Stimulated activated effector memory CD8-positive, alpha-beta T cell treated with anti-CD3 and anti-CD28 coated beads, Interleukin-12 subunit alpha, Interleukin-12 subunit beta, amount 100 ng/mL, for 72 hours (primary cell): ENCODE data around the gene WDR38.
"Not testable (repeated sequence)": the region's sequence is repeated elsewhere in the genome, so short reads cannot be mapped to it uniquely, and the experiment has no call there.

Source experiments
- ATAC-seq: fragments of 150-1000 bp; cut with Tn5 transposase; 2 replicates; pipeline ENCODE4 v1.10.0; 2021
- DNase-seq, 2 donors: peaks; one replicate each; pipeline ENCODE4 v3.0.0; 2021 to 2022; ENCODE audit warnings: low spot score in 2 of 2
- H3K27ac Mint-ChIP-seq: one replicate; pipeline ENCODE4 v1.8.0; 2022; ENCODE audit warnings: mild to moderate bottlenecking, mixed read lengths
- H3K36me3 Mint-ChIP-seq: one replicate; pipeline ENCODE4 v1.8.0; 2022; ENCODE audit warnings: mild to moderate bottlenecking, mixed read lengths
- H3K4me1 Mint-ChIP-seq: one replicate; pipeline ENCODE4 v1.8.0; 2022; ENCODE audit warnings: mixed read lengths
- H3K4me3 Mint-ChIP-seq: one replicate; pipeline ENCODE4 v1.8.0; 2022; ENCODE audit warnings: mild to moderate bottlenecking, mixed read lengths
- H3K9me3 Mint-ChIP-seq: one replicate; pipeline ENCODE4 v1.8.0; 2022; ENCODE audit warnings: mixed read lengths

The WDR38 gene

DNA sequence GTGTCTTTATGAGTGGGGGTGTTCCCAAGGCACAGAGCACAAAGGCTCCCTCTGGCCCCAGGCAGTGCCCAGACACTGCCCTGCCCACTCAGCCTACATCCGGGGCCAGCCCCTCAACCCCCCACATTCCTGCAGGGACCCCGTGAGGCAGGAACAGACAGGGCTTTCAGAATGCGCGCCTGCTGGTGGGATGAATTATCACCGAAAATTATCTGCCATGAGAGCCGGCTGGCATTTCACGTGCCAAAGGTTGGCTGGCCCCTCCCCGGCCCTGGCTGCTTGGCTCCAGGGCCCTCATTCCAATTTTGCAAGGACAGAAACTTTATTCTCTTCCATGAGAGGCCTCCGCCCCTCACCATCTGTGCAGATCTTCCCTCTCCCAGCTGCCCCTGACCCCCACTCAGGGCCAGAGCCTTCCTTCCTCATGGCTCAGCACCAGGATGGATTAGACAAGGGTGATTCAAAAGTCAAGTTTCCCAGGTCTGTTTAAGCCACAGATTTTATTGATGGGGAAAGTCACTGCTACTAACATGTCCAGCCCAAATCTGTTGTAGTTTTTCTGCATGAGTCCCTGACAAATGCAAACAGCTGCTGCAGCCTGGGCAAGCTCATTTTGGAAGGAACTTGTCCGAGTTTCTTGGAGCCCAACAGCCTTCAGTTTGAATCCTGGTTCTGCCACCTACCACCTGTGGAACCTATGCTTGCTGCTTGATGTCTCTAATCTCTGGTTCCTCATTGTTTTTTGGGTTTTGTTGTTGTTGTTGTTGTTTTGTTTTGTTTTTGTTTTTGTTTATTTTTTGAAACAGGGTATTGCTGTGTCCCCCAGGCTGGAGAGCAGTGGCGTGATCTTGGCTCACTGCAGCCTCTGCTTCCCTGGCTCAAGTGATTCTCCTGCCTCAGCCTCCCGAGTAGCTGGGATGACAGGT is 32.3 kb upstream of the WDR38 start:
- peaks cover 7% of the 10 kb centered on the region for H3K4me1 Mint-ChIP-seq
- no peaks in the 10 kb centered on the region for H3K36me3 Mint-ChIP-seq
- DNase-seq: no peak
- no peak for ATAC-seq
- no peaks in the 10 kb centered on the region for H3K9me3 Mint-ChIP-seq
- no peak overlapping the region for H3K27ac Mint-ChIP-seq
- H3K4me3 Mint-ChIP-seq: no peak overlapping the region

DNA sequence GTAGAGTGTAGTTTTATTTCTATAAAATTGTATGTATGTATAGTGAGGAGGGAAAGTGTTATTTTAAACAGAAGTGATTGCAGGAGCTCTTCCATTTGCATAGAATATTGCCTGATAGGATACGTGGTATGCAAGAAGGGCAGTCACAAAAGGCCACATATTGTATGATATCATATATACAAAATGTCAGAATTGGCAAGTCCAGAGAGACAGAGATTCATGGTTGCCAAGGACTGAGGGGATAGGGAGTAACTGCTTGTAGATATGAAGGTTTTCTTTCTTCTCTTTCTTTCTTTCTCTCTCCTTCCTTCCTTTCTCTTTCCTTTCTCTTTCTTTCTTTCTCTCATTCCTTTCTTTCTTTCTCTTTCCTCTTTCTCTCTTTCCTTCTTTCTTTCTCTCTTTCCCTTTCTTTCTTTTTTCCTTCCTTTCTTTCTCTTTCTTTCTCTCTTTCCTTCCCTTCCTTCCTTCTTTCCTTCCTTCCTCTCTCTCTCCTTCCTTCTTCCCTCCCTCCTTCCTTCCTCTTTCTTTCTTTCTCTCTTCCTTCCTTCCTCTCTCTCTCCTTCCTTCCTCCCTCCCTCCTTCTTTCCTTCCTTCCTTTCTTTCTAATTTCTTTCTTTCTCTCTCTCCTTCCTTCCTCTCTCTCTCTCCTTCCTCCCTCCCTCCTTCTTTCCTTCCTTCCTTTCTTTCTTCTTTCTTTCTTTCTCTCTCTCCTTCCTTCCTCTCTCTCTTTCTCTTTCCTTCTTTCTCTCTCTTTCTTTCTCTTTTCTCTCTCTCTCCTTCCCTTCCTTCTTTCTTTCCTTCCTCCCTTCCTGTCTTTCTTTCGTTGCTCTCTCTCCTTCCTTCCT is 24.5 kb upstream of the WDR38 start:
- Mint-ChIP-seq H3K36me3 (no peaks in the 10 kb centered on the region), H3K27ac (peak overlapping the region; percentile 18), H3K4me1 (no peaks in the 10 kb centered on the region), H3K4me3 (no peak overlapping the region), H3K9me3 (no peaks in the 10 kb centered on the region)
- no peak for ATAC-seq
- no peak for DNase-seq

DNA sequence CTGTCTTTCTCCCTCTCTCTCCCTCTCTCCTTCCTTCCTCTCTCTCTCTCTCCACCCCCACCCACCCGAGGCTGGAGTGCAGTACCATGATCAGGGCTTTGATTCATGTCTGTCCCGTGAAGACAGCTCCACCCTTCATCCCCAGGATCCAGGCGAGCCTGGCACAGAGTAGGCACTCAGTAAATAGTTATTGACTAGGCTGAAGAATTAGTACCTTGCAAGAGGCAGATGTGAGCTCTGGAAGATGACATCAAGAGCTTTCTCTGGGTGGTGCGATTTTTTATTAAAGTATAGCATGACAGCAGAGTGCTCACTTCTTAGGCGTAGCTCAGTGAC is 24.0 kb upstream of the WDR38 start:
- Mint-ChIP-seq H3K9me3 (no peaks in the 10 kb centered on the region), H3K4me1 (no peaks in the 10 kb centered on the region), H3K36me3 (no peaks in the 10 kb centered on the region), H3K4me3 (no peak overlapping the region), H3K27ac (peak overlapping the region; percentile 18)
- ATAC-seq (no peak), DNase-seq (no peak)

DNA sequence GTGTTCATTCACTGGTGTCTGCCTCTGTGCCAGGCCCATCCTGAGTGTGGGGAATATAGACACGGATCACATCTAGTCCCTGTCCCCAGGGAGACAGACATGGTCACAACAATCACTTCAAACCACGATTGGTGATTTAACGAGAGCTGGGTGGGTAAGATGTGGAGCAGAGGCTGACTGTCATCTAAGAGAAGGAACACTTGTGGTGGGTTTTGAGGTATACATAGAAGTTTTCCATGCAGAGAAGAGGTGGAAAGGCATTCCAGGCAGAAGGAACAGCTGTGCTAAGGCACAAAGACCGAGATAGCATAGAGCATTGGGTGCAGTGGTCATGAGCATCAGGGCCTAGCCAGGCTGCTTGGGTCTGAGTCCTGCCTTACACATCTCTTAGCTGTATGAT is 22.7 kb upstream of the WDR38 start:
- H3K4me3 Mint-ChIP-seq: no peak overlapping the region
- DNase-seq: no peak

DNA sequence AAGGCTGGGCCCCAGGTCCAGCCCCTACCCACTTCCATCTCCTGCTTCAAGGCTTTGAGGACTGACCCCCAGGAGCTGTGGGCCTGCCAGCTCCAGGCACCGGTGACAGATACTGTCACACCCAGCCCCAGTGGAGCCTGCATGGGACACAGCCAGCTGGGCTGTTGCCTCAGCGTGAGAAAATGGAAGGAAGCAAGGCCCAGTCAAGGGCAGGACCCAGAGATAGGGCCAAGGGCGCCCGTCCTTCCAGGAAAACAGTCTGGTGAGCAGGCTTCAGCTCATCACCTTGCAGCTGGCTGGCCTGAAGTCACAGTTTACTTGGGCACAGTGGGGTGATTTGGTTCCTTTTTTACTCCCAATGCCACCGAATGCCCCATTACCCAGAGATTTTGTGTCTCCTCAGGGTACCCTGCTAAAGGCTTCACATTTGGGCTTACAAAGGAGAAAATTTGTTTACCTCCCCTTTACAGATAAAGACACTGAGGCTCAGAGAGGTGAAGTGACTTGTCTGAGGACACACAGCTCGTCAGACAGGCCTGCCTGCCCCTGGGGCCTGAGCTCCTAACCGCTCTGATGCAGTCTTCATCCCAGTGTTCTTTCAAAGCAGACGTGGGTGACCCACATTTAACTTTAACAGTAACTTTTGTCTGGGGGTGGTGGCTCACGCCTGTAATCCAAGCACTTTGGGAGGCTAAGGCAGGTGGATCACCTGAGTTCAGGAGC is 21.5 kb upstream of the WDR38 start:
- Mint-ChIP-seq H3K36me3 (no peaks in the 10 kb centered on the region), H3K4me1 (no peaks in the 10 kb centered on the region), H3K9me3 (no peaks in the 10 kb centered on the region), H3K27ac (no peak overlapping the region), H3K4me3 (no peak overlapping the region)
- ATAC-seq (no peak), DNase-seq (no peak)

More for the DNA sequence above, 22.7 kb upstream of the WDR38 start:
- ATAC-seq: no peak
- Mint-ChIP-seq H3K9me3 (no peaks in the 10 kb centered on the region), H3K36me3 (no peaks in the 10 kb centered on the region), H3K27ac (no peak overlapping the region), H3K4me1 (no peaks in the 10 kb centered on the region)

DNA sequence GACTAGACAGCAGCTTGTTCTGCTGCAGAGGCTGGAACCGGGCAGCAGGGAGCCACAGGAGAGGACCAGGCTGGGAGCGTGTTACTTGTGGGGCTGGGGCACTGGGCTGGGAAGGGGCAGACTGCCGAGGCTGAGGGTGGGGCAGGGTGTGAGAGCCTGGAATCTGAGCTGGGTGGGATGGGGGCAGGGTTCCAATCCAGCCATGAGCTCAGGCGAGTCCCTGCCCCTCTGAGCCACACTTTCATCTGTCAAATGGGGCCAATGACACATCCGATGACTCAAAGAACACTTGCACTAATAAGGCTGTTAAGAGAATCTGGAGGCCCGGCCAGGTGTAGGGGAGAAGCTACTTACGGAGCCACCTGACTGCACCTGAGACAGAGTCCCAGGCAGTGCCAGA is 18.7 kb upstream of the WDR38 start:
- Mint-ChIP-seq H3K4me1 (no peaks in the 10 kb centered on the region), H3K27ac (no peak overlapping the region)

DNA sequence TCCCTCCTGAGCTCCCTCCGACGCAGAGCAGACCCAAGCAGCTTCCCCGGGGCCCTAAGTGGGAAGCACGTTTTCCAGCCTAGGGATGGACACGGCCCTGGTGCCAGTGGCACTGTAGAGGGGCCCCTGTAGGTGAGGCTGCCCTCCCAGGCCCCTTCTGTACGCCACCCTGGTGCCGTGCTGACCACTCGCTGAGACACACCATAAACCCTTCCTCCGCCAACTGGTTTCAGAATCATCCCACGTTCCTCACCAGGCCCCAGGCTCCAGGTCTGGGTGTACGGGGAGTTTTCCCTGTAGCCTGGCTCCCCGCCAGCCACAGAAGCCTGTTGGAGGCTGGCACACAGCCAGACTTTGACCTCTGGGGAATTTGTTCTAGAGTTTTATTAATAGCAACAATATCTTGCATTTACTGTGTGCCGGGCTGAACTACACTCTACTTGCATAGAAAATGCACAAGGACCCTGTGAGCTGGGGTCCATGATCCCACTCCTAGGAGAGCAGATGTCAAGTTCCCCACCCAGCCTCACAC is 18.2 kb upstream of the WDR38 start:
- Mint-ChIP-seq H3K4me1 (no peaks in the 10 kb centered on the region), H3K36me3 (no peaks in the 10 kb centered on the region), H3K27ac (no peak overlapping the region), H3K9me3 (no peaks in the 10 kb centered on the region), H3K4me3 (no peak overlapping the region)
- ATAC-seq (no peak), DNase-seq (no peak)

More for the DNA sequence above, 18.7 kb upstream of the WDR38 start:
- H3K4me3 Mint-ChIP-seq: no peak overlapping the region
- peak; percentile 45 for ATAC-seq
- no peaks in the 10 kb centered on the region for H3K36me3 Mint-ChIP-seq
- DNase-seq: no peak
- H3K9me3 Mint-ChIP-seq: no peaks in the 10 kb centered on the region

DNA sequence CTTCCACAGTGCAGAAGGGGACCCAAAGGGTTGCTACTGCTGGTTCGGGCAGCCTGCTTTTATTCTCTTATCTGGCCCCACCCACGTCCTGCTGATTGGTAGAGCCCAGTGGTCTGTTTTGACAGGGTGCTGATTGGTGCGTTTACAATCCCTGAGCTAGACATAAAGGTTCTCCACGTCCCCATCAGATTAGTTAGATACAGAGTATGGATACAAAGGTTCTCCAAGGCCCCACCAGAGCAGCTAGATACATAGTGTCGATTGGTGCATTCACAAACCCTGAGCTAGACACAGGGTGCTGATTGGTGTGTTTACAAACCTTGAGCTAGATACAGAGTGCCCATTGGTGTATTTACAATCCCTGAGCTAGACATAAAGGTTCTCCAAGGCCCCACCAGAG is 15.1 kb upstream of the WDR38 start:
- not testable (repeated sequence) for H3K4me3 Mint-ChIP-seq, H3K4me1 Mint-ChIP-seq, H3K36me3 Mint-ChIP-seq, ATAC-seq, DNase-seq, H3K27ac Mint-ChIP-seq, H3K9me3 Mint-ChIP-seq

DNA sequence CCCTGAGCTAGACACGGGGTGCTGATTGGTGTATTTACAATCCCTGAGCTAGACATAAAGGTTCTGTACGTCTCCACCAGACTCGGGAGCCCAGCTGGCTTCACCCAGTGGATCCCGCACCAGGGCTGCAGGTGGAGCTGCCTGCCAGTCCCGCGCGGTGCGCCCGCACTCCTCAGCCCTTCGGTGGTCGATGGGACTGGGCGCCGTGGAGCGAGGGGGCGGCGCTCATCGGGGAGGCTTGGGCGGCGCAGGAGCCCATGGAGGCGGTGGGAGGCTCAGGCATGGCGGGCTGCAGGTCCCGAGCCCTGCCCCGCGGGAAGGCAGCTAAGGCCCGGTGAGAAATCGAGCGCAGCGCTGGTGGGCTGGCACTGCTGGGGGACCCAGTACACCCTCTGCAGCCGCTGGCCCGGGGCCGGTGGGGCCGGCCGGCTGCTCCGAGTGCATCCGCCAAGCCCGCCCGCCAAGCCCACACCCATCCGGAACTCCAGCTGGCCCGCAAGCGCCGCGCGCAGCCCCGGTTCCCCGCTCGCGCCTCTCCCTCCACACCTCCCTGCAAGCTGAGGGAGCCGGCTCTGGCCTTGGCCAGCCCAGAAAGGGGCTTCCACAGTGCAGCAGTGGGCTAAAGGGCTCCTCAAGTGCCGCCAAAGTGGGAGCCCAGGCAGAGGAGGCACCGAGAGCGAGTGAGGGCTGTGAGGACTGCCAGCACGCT is 14.5 kb upstream of the WDR38 start:
- not testable (repeated sequence) for H3K27ac Mint-ChIP-seq

DNA sequence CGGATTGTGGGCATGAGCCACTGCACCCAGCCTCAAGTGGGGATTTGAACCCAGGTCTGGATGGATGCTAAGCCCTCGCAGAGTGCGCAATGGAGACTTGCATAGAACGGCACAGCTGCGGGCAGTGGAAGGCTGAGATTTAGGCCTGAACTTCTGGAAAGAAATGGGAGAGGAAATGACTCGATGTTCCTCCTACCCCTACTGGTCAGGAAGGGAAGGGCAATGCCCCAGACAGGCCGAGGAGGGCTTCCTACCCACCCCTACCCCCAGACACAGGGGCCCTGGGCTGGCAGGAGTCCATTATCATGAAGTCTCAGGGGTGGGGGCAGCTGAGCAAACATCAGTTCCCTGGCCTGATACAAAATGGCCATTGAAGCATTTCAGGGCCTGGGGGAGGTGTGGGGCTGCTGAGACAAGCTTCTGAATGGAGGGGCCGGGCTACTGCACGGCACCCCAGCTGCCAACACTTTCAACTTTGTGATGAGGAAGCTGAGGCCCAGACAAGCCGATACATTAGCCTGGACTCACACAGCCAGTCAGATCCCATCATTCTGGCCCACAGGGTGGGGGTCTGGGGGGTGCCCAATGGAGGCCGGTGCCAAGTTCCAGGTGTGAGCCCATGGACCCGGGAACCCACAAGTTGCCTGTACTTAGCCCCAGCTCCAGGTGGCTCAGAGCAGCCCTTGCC is 13.5 kb upstream of the WDR38 start:
- no peak overlapping the region for H3K27ac Mint-ChIP-seq
- no peaks in the 10 kb centered on the region for H3K9me3 Mint-ChIP-seq
- H3K4me1 Mint-ChIP-seq: no peaks in the 10 kb centered on the region
- peak; percentile 32 for ATAC-seq
- no peak for DNase-seq
- H3K36me3 Mint-ChIP-seq: no peaks in the 10 kb centered on the region
- no peak overlapping the region for H3K4me3 Mint-ChIP-seq

More for the DNA sequence above, 14.5 kb upstream of the WDR38 start:
- DNase-seq, H3K36me3 Mint-ChIP-seq, H3K4me3 Mint-ChIP-seq, H3K9me3 Mint-ChIP-seq, H3K4me1 Mint-ChIP-seq, ATAC-seq: not testable (repeated sequence)

DNA sequence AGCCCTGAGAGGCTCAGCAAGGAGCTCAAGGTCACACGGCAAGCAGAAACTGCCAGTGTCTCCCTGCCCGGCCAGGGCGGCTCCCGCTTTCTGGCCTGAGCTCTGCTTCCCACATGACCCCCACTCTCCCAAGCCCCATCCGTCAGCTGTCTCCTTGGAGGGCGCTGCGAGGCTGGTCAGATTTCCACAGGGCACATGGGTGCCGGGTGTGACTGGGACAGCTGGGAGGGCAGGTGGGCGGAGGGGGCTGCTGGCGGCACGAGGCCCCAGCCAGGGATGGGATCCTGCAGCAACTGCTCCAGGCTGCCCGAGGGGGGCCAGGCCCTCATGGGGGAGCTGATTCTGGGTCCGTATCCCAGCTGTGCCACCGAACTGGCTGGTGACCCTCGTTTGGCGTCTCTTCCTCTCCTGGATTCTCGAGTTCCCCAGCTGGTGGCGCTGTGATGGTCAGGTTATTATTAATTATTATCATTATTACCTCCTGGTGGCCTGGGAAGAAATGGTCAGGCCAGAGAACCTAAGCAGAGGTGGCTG is 12.9 kb upstream of the WDR38 start:
- ATAC-seq (no peak), DNase-seq (no peak)
- no peaks in the 10 kb centered on the region for H3K36me3 Mint-ChIP-seq
- H3K4me3 Mint-ChIP-seq: no peak overlapping the region
- no peaks in the 10 kb centered on the region for H3K9me3 Mint-ChIP-seq
- H3K4me1 Mint-ChIP-seq: no peaks in the 10 kb centered on the region
- no peak overlapping the region for H3K27ac Mint-ChIP-seq

DNA sequence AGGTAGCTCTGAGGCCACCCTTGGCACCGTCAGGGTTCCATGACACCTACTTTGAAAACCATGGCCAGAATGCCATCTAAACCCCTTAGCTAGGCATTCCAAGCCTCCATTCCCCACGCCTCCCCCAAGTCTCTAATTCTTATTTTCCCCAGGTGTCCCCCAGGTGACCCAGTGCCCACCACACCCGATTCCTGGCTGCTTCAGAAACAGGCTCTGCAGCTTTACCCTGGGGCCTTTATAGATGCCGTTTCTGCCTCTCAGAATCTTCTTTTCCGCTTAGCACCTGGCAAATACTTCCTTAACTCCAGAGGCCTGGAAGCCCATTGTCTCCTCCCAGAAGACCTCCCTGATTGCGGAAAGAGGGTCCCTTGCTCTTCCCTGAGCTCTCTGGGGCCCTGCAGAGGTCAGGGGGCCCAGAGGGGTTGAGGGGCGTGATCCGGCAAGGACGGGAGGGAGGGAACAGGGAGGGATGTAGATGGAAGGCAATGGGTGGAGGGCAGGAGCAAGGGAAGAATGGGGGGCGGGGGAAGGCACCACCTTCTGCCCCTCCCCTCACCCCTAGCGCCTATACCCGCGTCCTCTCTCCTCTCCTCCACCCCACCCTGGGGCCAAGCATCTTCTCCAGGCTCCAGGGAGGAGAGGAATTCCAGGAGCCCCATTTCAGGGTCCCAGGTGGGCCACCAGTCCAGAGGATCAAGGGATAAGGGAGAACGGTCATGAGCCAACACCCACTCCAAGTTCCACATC is 12.0 kb upstream of the WDR38 start:
- H3K4me1 Mint-ChIP-seq: no peaks in the 10 kb centered on the region
- no peaks in the 10 kb centered on the region for H3K9me3 Mint-ChIP-seq
- no peaks in the 10 kb centered on the region for H3K36me3 Mint-ChIP-seq
- no peak overlapping the region for H3K27ac Mint-ChIP-seq
- ATAC-seq (no peak), DNase-seq (no peak)
- no peak overlapping the region for H3K4me3 Mint-ChIP-seq

DNA sequence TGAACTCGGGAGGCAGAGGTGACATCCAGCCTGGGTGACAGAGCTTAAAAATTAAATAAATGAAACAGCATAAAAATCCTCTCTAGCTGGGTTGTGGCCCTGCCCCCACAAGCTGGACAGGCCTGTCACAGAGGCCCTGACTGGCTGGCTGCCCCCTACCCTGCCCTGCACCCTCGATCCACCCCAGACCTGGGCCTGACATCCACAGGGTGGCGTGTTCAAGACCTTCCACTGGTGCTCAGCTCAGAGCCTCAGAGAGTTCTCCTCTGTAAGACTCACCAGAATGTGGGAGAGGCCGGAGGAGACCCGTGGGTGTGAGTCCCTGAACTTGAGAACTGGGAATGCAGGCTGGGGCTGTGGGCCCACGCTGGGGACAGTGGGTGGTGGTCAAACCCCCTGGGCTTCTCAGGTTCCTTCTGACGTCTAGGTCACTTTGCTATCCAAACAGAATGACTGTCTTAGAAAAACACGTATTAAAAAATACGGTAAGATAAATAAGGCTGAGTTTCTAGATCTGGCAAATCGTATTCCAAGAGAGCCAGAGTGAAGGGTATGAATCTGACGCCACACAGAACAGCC is 9.7 kb upstream of the WDR38 start:
- DNase-seq (no peak), ATAC-seq (no peak)
- Mint-ChIP-seq H3K27ac (no peak overlapping the region), H3K4me3 (no peak overlapping the region), H3K36me3 (no peaks in the 10 kb centered on the region), H3K9me3 (no peaks in the 10 kb centered on the region), H3K4me1 (no peaks in the 10 kb centered on the region)
